Stomach (tissue), 9 donors: Measurements from ENCODE around the gene TMEM138. TPM values are rescaled to one million over a fixed set of nuclear protein-coding genes. Genes with fewer than 3 reads are reported as not detected.

Source experiments
- DNase-seq, 2 donors: peaks; one replicate each; pipeline versions ENCODE4 v3.0.0 to v3.0.0-alpha.2; 2013 to 2019
- H3K27ac ChIP-seq, 5 donors: fragments of 200-600 bp in 4 of 5; sonication (generic) in 4 of 5; one replicate each; pipeline ENCODE4 v1.5.1; 2013 to 2019; ENCODE audit warnings: mild to moderate bottlenecking in 1 of 5, moderate library complexity in 1 of 5
- H3K27me3 ChIP-seq, 3 donors: fragments of 200-600 bp; sonication (generic); one replicate each; pipeline ENCODE4 v1.5.1; 2017 to 2019; ENCODE audit warnings: mixed run types in 1 of 3
- H3K36me3 ChIP-seq, 4 donors: fragments of 200-600 bp; sonication (generic); 1 replicate in 3 of 4; 2 replicates in 1 of 4; pipeline ENCODE4 v1.5.1; 2016 to 2019
- H3K4me1 ChIP-seq, 4 donors: fragments of 200-600 bp; sonication (generic); one replicate each; pipeline ENCODE4 v1.5.1; 2016 to 2019
- H3K4me3 ChIP-seq, 4 donors: fragments of 200-600 bp; sonication (generic) in 3 of 4; one replicate each; pipeline ENCODE4 v1.5.1; 2016 to 2019; ENCODE audit warnings: mild to moderate bottlenecking in 1 of 4
- H3K9me3 ChIP-seq, 4 donors: fragments of 200-600 bp; sonication (generic); one replicate each; pipeline ENCODE4 v1.5.1; 2016 to 2019
- CTCF ChIP-seq, 7 experiments: fragments of 450-650 bp in 4 of 7; fragments of 200-600 bp in 3 of 7; sonication (generic) in 3 of 7; IDR thresholded peaks; one replicate each; pipeline ENCODE4 v1.5.1; 2016 to 2019; ENCODE audit warnings: antibody characterized with exemption in 7 of 7, control low read depth in 2 of 7, mild to moderate bottlenecking in 1 of 7
- EP300 ChIP-seq: sonication (generic); formaldehyde crosslinking; IDR thresholded peaks from one replicate; pipeline ENCODE4 v1.6.1; 2017; ENCODE audit warnings: antibody characterized with exemption
- POLR2A ChIP-seq, 4 donors: fragments of 450-650 bp; IDR thresholded peaks; one replicate each; pipeline ENCODE4 v1.6.1; 2016; ENCODE audit warnings: antibody characterized with exemption in 4 of 4, control low read depth in 2 of 4, mild to moderate bottlenecking in 1 of 4, moderate library complexity in 1 of 4
- POLR2AphosphoS5 ChIP-seq, 3 donors: sonication (generic); formaldehyde crosslinking; IDR thresholded peaks; one replicate each; pipeline ENCODE4 v1.6.1; 2016; ENCODE audit warnings: antibody characterized with exemption in 3 of 3
- WGBS, 5 donors: extraction: QIAGEN DNeasy Blood & Tissue Kit in 3 of 5; methylation state at CpG; one replicate each; pipeline versions ENCODE4 v1.1.5 to v1.1.7; 2013 to 2018; 5-methylcytosine and 5-hydroxymethylcytosine counted together
- intact Hi-C: fragments of 100-400 bp; cut with DNase I; formaldehyde crosslinking; loops from one replicate; pipeline ENCODE4 v1.15.1; 2023; ENCODE audit warnings: low total_unique reads
- polyA plus RNA-seq, 3 donors: library from polyadenylated mRNA; stranded (reverse); fragments of 200-250 nt; gene quantifications; one replicate each; pipeline ENCODE4 v1.2.3, GENCODE V29; 2013
- total RNA-seq, 5 donors: library from RNA; depleted of rRNA; stranded (reverse); fragments of >200 nt; gene quantifications; one replicate each; pipeline versions ENCODE4 v1.1.0 to v1.2.3, GENCODE V29; 2014 to 2016
- donor health status: healthy with polysubstance abuse.
- donor health status: Bipolar disorder and iron deficiency.
- donor health status: healthy.

The TMEM138 gene
- total and polyA plus RNA-seq, 8 donors, result 12.2 to 190 (median 23.4) TPM

- H3K4me3 ChIP-seq, result no peak overlapping the region
- H3K27ac ChIP-seq, result no peak overlapping the region
- no peaks in the 10 kb centered on the region for H3K27me3 ChIP-seq
- H3K4me1 ChIP-seq, result peaks cover 7 to 30% (median 22%) of the 10 kb centered on the region in 4 donors
- H3K9me3 ChIP-seq, result no peaks in the 10 kb centered on the region
- 73 to 100% (median 94%) methylated on average over 1 of the region's 1 CpG for WGBS, 5 donors
- no peak for DNase-seq
- intact Hi-C loops, result no loop called here
- TF ChIP-seq POLR2A (IDR thresholded peaks at IDR 0.05), result no peak
- no peak for TF ChIP-seq CTCF (IDR thresholded peaks at IDR 0.05)
- TF ChIP-seq POLR2AphosphoS5 (IDR thresholded peaks at IDR 0.05), result no peak
- no peak for TF ChIP-seq EP300
- peaks cover 31 to 87% (median 80%) of the 10 kb centered on the region in 4 donors for H3K36me3 ChIP-seq
These were observed 11.8 kb upstream of the TMEM138 start for GRCh38 chr11:61350336-61350735.

GRCh38 chr11:61350803-61351202 lies 11.4 kb upstream of the TMEM138 start:
- intact Hi-C loops, result no loop called here
- H3K4me1 ChIP-seq, result peaks cover 7 to 26% (median 17%) of the 10 kb centered on the region in 4 donors
- H3K9me3 ChIP-seq, result no peaks in the 10 kb centered on the region
- H3K36me3 ChIP-seq, result peaks cover 31 to 92% (median 85%) of the 10 kb centered on the region in 4 donors
- TF ChIP-seq EP300 (no peak), CTCF (IDR thresholded peaks at IDR 0.05) (no peak), POLR2AphosphoS5 (IDR thresholded peaks at IDR 0.05) (no peak), POLR2A (IDR thresholded peaks at IDR 0.05) (no peak)
- H3K4me3 ChIP-seq, result no peak overlapping the region
- no peak for DNase-seq
- no peaks in the 10 kb centered on the region for H3K27me3 ChIP-seq
- no peak overlapping the region for H3K27ac ChIP-seq
- 93 to 99% (median 97%) methylated on average over 8 of the region's 8 CpGs for WGBS, 5 donors

GRCh38 chr11:61352038-61352437 lies 10.1 kb upstream of the TMEM138 start:
- TF ChIP-seq POLR2A (IDR thresholded peaks at IDR 0.05), result no peak
- 82 to 85% (median 84%) methylated on average over 8 of the region's 8 CpGs for WGBS, 5 donors

GRCh38 chr11:61353131-61354067 lies 8.8 kb upstream of the TMEM138 start:
- intact Hi-C loops, result no loop called here
- H3K9me3 ChIP-seq, result no peaks in the 10 kb centered on the region
- TF ChIP-seq EP300 (no peak), POLR2AphosphoS5 (IDR thresholded peaks at IDR 0.05) (no peak), CTCF (IDR thresholded peaks at IDR 0.05) (no peak), POLR2A (IDR thresholded peaks at IDR 0.05) (no peak)
- H3K4me1 ChIP-seq, result peaks cover 0 to 19% (median under 1%) of the 10 kb centered on the region in 4 donors
- no peak overlapping the region for H3K27ac ChIP-seq
- DNase-seq, result no peak
- no peaks in the 10 kb centered on the region for H3K27me3 ChIP-seq
- H3K4me3 ChIP-seq, result no peak overlapping the region
- WGBS, 5 donors, result 86 to 90% (median 87%) methylated on average over 15 of the region's 15 CpGs
- peaks cover 29 to 77% (median 76%) of the 10 kb centered on the region in 4 donors for H3K36me3 ChIP-seq

More at GRCh38 chr11:61352038-61352437, 10.1 kb upstream of the TMEM138 start:
- Histone ChIP-seq H3K27ac (no peak overlapping the region), H3K9me3 (no peaks in the 10 kb centered on the region), H3K4me1 (peaks cover 0 to 22% (median 5%) of the 10 kb centered on the region in 4 donors), H3K36me3 (peaks cover 31 to 91% (median 88%) of the 10 kb centered on the region in 4 donors), H3K27me3 (no peaks in the 10 kb centered on the region), H3K4me3 (no peak overlapping the region)
- intact Hi-C loops, result no loop called here
- DNase-seq, result no peak
